ENCODE data around the gene AKT1S1. TPM values are rescaled to one million over a fixed set of nuclear protein-coding genes. Genes with fewer than 3 reads are reported as not detected.

Gene AKT1S1
- total RNA-seq, 2 experiments from 2014 or later: 17.5 to 18.9 TPM

DNA sequence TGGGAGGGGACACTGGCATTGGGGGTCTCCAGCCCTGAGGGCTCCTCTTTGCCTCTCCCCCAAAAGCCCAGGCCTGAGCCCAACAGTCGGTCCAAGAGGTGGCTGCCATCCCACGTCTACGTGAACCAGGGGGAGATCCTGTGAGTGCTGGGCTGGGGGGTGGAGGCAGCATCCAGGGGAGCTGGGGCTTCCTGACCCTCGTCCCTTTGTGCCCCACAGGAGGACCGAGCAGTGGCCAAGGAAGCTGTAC lies 19.4 kb downstream of the AKT1S1 start:
- H3K36me3 Mint-ChIP-seq (ENCODE audit: low read depth): peaks cover 11% of the 10 kb centered on the region
- no peak for DNase-seq
- H3K27me3 Mint-ChIP-seq: no peaks in the 10 kb centered on the region
- peaks cover 7% of the 10 kb centered on the region for H3K4me1 Mint-ChIP-seq
- no peak overlapping the region for H3K4me3 Mint-ChIP-seq
- H3K27ac Mint-ChIP-seq: peak overlapping the region; percentile 13
- ChIA-PET POLR2A (interaction anchor here (0.6 kb wide), 1 partner anchor 10 kb away, joined by 4 read pairs; the partner anchor contains the start of gene PNKP), CTCF (interaction anchor here (0.6 to 1.3 kb wide), 3 partner anchors 9 to 1285 kb away, joined by 3 to 4 read pairs (median 3); no protein-coding TSS in a partner anchor)
- no peaks in the 10 kb centered on the region for H3K9me3 Mint-ChIP-seq

GRCh38 chr19:49857061-49857837 lies 19.9 kb downstream of the AKT1S1 start:
- Mint-ChIP-seq H3K9me3 (no peaks in the 10 kb centered on the region), H3K27ac (peak overlapping the region; percentile 13), H3K36me3 (ENCODE audit: low read depth) (peaks cover 12% of the 10 kb centered on the region), H3K27me3 (peaks cover 4% of the 10 kb centered on the region), H3K4me3 (no peak overlapping the region), H3K4me1 (peaks cover 12% of the 10 kb centered on the region)
- DNase-seq: no peak
- ChIA-PET POLR2A (no interaction called here), CTCF (interaction anchor here (0.6 to 1.3 kb wide), 3 partner anchors 9 to 1284 kb away, joined by 3 to 4 read pairs (median 3); no protein-coding TSS in a partner anchor)

DNA sequence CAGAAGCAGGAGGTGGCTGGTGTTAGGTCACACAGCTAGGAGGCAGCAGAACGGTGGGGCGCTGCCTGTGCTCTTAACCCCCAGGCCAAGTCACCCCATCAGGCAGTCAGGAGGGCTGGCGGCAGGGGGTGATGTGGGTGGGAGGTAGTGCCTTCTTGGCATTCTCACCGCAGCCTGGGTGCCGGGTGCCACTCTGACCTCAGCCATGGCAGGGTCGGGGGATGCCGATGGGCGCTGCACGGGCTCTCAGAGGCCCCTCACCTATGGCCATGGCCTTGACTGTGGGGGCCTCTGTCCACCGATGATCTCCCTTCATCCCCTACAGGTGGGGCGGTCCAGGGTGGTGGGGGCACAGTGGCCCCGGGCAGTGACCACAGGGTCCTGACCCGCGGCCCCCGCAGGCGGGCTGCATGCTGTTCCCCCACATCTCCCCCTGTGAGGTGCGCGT lies 20.6 kb downstream of the AKT1S1 start:
- no peak for DNase-seq
- H3K9me3 Mint-ChIP-seq: no peaks in the 10 kb centered on the region
- peaks cover 7% of the 10 kb centered on the region for H3K27me3 Mint-ChIP-seq
- peaks cover 11% of the 10 kb centered on the region for H3K36me3 Mint-ChIP-seq (ENCODE audit: low read depth)
- no peak overlapping the region for H3K4me3 Mint-ChIP-seq
- POLR2A ChIA-PET: no interaction called here
- no peak overlapping the region for H3K27ac Mint-ChIP-seq
- H3K4me1 Mint-ChIP-seq: peaks cover 17% of the 10 kb centered on the region
- CTCF ChIA-PET: no interaction called here

GRCh38 chr19:49855676-49856573 lies 21.2 kb downstream of the AKT1S1 start:
- peaks cover 17% of the 10 kb centered on the region for H3K4me1 Mint-ChIP-seq
- H3K4me3 Mint-ChIP-seq: no peak overlapping the region
- H3K36me3 Mint-ChIP-seq (ENCODE audit: low read depth): peaks cover 9% of the 10 kb centered on the region
- POLR2A ChIA-PET: no interaction called here
- CTCF ChIA-PET: interaction anchor here (1.3 kb wide), 1 partner anchor 8 kb away, joined by 5 read pairs; no protein-coding TSS in a partner anchor
- peak overlapping the region; percentile 20 for H3K27ac Mint-ChIP-seq
- DNase-seq: no peak
- peaks cover 7% of the 10 kb centered on the region for H3K27me3 Mint-ChIP-seq
- H3K9me3 Mint-ChIP-seq: no peaks in the 10 kb centered on the region

GRCh38 chr19:49855277-49855675 lies 21.9 kb downstream of the AKT1S1 start:
- Mint-ChIP-seq H3K27ac (peak overlapping the region; percentile 20), H3K27me3 (peaks cover 7% of the 10 kb centered on the region), H3K4me3 (no peak overlapping the region), H3K36me3 (ENCODE audit: low read depth) (peaks cover 9% of the 10 kb centered on the region), H3K9me3 (no peaks in the 10 kb centered on the region), H3K4me1 (peaks cover 18% of the 10 kb centered on the region)
- POLR2A ChIA-PET: no interaction called here
- CTCF ChIA-PET: interaction anchor here (1.3 kb wide), 1 partner anchor 9 kb away, joined by 5 read pairs; no protein-coding TSS in a partner anchor
- no peak for DNase-seq

DNA sequence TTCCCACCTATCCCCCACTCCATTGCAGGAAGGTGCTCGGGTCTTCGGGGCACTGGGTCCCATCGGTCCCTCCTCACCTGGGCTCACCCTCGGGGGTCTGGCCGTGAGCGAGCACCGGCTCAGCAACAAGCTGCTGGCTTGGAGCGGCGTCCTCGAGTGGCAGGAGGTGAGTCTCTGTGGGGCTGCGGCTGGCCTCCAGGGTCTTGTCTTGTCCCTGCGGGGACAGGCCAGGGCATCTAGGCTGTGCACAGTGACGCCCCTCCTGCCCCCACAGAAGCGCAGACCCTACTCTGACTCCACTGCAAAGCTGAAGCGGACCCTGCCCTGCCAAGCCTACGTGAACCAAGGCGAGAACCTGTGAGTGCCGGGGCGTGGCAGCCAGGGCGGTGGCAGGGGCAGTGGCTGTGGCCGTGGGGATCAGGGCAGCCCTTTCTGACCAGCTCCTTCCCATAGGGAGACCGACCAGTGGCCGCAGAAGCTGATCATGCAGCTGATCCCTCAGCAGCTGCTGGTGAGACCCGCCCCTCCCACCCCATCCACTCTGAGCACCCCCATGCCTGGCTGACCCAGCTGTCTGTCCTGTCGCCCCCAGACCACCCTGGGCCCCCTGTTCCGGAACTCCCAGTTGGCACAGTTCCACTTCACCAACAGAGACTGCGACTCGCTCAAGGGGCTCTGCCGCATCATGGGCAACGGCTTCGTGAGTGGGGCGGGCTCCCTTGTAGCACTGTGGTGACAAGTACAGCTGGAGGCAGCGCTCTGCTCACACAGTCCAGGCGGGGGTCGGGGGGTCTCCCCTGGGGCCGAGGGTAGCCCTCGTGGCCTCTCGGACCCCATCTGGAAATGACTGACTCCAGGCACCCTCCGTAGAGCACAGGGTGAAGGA lies 22.5 kb downstream of the AKT1S1 start:
- DNase-seq: no peak
- Mint-ChIP-seq H3K27ac (no peak overlapping the region), H3K27me3 (peaks cover 7% of the 10 kb centered on the region), H3K9me3 (no peaks in the 10 kb centered on the region), H3K4me3 (no peak overlapping the region), H3K36me3 (ENCODE audit: low read depth) (peaks cover 5% of the 10 kb centered on the region), H3K4me1 (peaks cover 25% of the 10 kb centered on the region)
- CTCF ChIA-PET: interaction anchor here (1.3 kb wide), 2 partner anchors 8 to 10 kb away, joined by 4 to 5 read pairs; no protein-coding TSS in a partner anchor
- POLR2A ChIA-PET: no interaction called here

DNA sequence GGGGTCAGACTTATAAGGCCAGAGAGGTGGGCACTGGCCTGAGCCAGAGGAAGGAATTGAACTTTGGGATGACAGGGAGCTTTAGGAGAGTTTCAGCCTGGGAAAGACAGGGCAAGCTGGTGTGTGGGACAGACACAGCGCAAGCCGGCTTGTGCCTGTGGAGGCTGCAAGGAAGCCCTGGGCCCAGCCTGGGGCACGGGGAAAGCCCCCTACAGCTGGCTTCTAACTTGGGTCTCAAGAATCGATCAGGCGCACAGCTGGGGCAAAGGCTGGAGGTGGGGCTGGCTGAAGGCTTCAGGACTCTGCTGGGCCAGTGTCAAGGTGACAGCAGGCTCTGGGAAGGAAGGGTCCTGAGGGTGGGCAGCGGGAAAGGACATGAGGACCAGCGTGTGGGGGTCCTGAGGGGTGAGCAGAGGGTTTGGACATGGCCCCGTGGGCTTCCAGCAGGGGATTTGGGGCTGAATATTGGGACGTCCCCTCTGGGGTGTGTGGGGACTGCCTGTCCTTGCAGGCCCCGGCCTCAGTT lies 23.2 kb downstream of the AKT1S1 start:
- peaks cover 9% of the 10 kb centered on the region for H3K36me3 Mint-ChIP-seq (ENCODE audit: low read depth)
- no peak overlapping the region for H3K4me3 Mint-ChIP-seq
- CTCF ChIA-PET: interaction anchor here (1.3 kb wide), 1 partner anchor 9 kb away, joined by 4 read pairs; no protein-coding TSS in a partner anchor
- H3K4me1 Mint-ChIP-seq: peaks cover 29% of the 10 kb centered on the region
- no peak overlapping the region for H3K27ac Mint-ChIP-seq
- POLR2A ChIA-PET: no interaction called here
- H3K9me3 Mint-ChIP-seq: peaks cover 3% of the 10 kb centered on the region
- no peak for DNase-seq
- peaks cover 7% of the 10 kb centered on the region for H3K27me3 Mint-ChIP-seq

DNA sequence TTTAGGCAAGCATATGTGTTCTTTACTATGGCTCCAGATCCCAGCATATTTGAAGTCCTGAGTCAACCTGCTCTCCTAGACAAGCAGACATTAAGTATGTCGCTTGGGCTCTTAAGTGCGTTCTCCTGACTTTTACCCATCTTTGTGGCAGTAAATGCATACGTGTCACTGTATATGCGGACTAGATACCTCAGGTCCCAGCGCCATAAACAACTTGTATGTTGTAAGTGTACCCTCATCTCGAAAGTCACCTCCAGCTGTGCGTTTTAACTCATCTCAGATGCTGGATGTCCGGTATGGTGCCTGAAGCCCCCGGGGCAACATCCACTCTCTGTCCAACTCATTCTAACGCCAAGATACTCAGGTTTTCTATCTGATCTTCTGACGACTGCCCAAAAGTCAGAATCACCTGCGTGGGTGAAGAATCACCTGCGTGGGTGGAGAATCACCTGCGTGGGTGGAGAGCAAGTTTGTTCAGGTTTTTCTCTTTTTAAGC lies 24.5 kb downstream of the AKT1S1 start:
- Mint-ChIP-seq H3K4me3 (peak overlapping the region; percentile 73), H3K27me3 (peaks cover 8% of the 10 kb centered on the region), H3K9me3 (peaks cover 7% of the 10 kb centered on the region), H3K4me1 (peaks cover 39% of the 10 kb centered on the region), H3K27ac (peak overlapping the region; percentile 83), H3K36me3 (ENCODE audit: low read depth) (peaks cover 7% of the 10 kb centered on the region)
- ChIA-PET POLR2A (interaction anchor here (1.0 kb wide), 1 partner anchor 14 kb away, joined by 4 read pairs; no protein-coding TSS in a partner anchor), CTCF (no interaction called here)
- no peak for DNase-seq

DNA sequence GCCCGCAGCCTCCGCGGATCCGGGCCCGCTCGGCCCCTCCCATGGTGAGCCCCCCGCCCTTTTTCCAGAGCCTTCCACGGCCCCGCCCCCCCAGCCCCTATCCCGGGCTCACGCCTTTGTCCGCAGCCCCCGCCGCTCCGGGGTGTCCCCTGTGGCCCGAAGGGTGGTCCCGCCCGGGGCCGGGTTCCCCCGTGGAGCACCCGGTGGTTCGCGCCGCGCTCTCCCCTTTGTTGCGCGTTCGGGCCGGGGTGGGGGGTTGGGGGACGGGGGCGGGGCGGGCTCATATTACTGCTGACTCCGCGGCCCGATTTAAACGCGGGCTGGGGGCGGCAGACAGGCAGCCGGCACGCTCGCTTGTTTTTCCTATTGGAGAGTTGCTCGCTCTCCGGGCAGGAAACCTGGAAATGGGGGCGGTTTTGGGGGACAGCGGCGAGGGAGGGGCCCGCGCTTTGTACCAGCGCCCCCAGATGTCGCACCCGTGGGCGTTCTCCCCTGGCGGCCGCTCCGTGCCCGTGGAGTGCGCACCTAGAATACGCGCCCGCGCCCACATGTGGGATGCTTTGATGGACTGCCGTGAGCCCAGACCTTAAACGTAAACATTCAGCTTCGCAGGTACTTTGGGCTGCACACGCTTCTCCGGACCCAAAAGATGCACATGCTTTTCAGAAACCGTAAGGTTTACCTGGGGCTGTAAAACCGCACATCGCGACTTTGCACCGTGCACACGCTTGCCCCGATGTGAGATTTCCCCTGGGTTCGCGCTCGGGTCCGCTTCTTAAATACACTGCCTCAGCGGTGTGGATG lies 25.5 kb downstream of the AKT1S1 start:
- peaks cover 7% of the 10 kb centered on the region for H3K36me3 Mint-ChIP-seq (ENCODE audit: low read depth)
- H3K27ac Mint-ChIP-seq: peak overlapping the region; percentile 83
- POLR2A ChIA-PET: interaction anchor here (1.0 kb wide), 1 partner anchor 15 kb away, joined by 4 read pairs; no protein-coding TSS in a partner anchor
- H3K4me1 Mint-ChIP-seq: peaks cover 39% of the 10 kb centered on the region
- CTCF ChIA-PET: interaction anchor here (1.1 kb wide), 1 partner anchor 39 kb away, joined by 3 read pairs; no protein-coding TSS in a partner anchor
- DNase-seq: peak; percentile 35
- peaks cover 8% of the 10 kb centered on the region for H3K27me3 Mint-ChIP-seq
- H3K4me3 Mint-ChIP-seq: peak overlapping the region; percentile 73
- H3K9me3 Mint-ChIP-seq: peaks cover 7% of the 10 kb centered on the region

DNA sequence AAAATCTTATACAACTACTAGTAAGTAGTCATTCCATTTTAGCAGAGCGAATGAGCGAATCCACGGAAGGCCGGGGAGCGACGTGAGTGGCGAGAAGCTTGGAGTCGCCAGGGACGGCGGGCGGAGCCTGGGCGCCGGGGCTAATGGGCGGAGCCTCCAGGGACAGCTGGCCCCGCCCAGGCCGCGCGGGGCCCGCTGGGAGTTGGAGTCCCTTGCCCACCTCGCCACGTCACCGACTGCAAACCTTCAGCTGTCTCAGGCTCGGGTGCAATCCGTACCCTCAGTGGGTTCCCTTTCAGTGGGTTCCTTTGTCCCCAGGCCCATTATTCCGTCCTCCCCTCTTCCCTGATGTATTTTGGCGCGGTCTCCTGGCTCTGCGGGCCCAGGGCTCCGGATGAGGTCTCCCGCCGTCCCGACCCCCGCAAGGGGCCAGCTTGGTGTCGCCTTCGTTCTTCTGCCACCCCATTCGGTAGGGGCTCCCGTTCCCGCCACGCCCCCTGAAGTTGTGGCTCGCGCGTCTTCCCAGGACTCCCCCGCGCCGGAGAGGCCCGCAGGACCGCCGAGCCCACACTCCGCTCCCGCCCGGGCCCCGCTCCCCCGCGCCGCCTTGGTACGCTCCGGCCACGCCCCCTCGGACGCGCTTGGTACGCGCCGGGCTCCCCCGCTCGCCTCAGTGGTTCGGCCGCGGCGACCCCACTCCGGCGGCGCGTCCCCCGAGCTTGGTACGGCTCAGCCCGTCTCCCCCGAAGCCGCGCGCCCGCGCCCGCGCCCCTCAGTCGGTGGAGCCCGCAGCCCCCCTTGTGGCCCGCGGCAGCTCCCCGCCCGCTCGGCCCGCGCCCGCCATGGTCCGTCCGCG lies 26.4 kb downstream of the AKT1S1 start, which contains the start of gene PTOV1:
TSS of gene PTOV1 (plus strand) at position 673 of the 856 bp plus-strand sequence.
- peaks cover 7% of the 10 kb centered on the region for H3K9me3 Mint-ChIP-seq
- ChIA-PET POLR2A (interaction anchor here (1.2 kb wide), 1 partner anchor 78 kb away, joined by 4 read pairs; the partner anchor contains the start of genes ATF5 and NUP62), CTCF (interaction anchor here (1.0 to 3.2 kb wide), 4 partner anchors 10 to 40 kb away, joined by 3 to 13 read pairs (median 4); no protein-coding TSS in a partner anchor)
- peaks cover 39% of the 10 kb centered on the region for H3K4me1 Mint-ChIP-seq
- H3K4me3 Mint-ChIP-seq: peak within 1 kb of the TSS; percentile 88
- DNase-seq: peak; percentile 90
- H3K27me3 Mint-ChIP-seq: peaks cover 11% of the 10 kb centered on the region
- H3K36me3 Mint-ChIP-seq (ENCODE audit: low read depth): peaks cover 7% of the 10 kb centered on the region
- H3K27ac Mint-ChIP-seq: peak within 1 kb of the TSS; percentile 98
